Prostate gland (tissue), 2 donors: ENCODE results near the gene CTSF.

Experiments
- POLR2A ChIP-seq: fragments of 450-650 bp; IDR thresholded peaks from one replicate; pipeline ENCODE4 v1.6.1; 2016; ENCODE audit warnings: antibody characterized with exemption, mild to moderate bottlenecking
- TF ChIP-seq, protein P1 (sequence below), 4 experiments: fragments of 200-600 bp in 2 of 4; fragments of 450-650 bp in 2 of 4; sonication (generic) in 2 of 4; IDR thresholded peaks; 1 replicate in 3 of 4; 2 replicates in 1 of 4; pipeline ENCODE4 v1.5.1; 2016 to 2019; ENCODE audit warnings: antibody characterized with exemption in 4 of 4, mild to moderate bottlenecking in 2 of 4, moderate library complexity in 2 of 4

- TF ChIP-seq, protein P1, sequence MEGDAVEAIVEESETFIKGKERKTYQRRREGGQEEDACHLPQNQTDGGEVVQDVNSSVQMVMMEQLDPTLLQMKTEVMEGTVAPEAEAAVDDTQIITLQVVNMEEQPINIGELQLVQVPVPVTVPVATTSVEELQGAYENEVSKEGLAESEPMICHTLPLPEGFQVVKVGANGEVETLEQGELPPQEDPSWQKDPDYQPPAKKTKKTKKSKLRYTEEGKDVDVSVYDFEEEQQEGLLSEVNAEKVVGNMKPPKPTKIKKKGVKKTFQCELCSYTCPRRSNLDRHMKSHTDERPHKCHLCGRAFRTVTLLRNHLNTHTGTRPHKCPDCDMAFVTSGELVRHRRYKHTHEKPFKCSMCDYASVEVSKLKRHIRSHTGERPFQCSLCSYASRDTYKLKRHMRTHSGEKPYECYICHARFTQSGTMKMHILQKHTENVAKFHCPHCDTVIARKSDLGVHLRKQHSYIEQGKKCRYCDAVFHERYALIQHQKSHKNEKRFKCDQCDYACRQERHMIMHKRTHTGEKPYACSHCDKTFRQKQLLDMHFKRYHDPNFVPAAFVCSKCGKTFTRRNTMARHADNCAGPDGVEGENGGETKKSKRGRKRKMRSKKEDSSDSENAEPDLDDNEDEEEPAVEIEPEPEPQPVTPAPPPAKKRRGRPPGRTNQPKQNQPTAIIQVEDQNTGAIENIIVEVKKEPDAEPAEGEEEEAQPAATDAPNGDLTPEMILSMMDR (IDR thresholded peaks at IDR 0.05) = no peak
- no peak for TF ChIP-seq POLR2A
These were observed 2.4 kb upstream of the CTSF start for GRCh38 chr11:66570850-66571180.
